OCI-LY1 (cell line): ENCODE measurements around the gene KRTAP10-2.

ENCODE experiments used
- EZH2 ChIP-seq: fragments of 200-600 bp; sonication (generic), shearing (Covaris generic); IDR thresholded peaks from 2 replicates; pipeline ENCODE4 v1.8.0; 2017; ENCODE audit warnings: borderline replicate concordance, mixed run types, mild to moderate bottlenecking, antibody characterized with exemption, low read length, moderate library complexity, mixed read lengths
- TF ChIP-seq, protein P1 (sequence below): fragments of 200-600 bp; sonication (generic), shearing (Covaris generic); IDR thresholded peaks from 2 replicates; pipeline ENCODE4 v1.5.1; 2017; ENCODE audit warnings: mild to moderate bottlenecking, antibody characterized with exemption, low read length, moderate library complexity, mixed read lengths

DNA sequence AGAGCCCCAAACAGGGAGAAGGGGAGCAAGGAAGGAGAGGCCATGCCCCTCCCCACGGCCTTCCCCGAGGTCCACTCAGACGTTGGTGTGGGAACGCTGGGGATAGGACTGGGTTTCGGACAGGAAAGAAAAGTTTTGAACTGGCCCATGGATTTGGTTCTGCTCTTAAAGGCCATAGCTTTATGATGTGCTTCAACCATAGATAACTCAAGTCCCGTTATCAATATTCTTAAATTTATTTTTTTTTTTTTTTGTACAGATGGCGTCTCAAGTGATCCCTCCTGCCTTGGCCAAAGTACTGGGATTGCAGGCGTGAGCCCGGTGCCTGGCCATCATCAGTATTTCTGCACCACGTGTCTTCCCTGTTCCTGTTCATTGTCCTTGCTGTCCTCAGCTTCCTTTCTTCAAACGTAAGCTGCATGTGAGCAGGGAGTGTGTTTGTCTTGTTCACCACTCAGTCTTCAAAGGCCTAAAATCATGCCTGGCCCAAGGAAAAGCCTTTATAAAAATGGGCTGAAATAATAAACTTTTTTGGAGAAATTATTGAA lies 10.5 kb downstream of the KRTAP10-2 start:
- no peak for TF ChIP-seq EZH2
- TF ChIP-seq, protein P1, sequence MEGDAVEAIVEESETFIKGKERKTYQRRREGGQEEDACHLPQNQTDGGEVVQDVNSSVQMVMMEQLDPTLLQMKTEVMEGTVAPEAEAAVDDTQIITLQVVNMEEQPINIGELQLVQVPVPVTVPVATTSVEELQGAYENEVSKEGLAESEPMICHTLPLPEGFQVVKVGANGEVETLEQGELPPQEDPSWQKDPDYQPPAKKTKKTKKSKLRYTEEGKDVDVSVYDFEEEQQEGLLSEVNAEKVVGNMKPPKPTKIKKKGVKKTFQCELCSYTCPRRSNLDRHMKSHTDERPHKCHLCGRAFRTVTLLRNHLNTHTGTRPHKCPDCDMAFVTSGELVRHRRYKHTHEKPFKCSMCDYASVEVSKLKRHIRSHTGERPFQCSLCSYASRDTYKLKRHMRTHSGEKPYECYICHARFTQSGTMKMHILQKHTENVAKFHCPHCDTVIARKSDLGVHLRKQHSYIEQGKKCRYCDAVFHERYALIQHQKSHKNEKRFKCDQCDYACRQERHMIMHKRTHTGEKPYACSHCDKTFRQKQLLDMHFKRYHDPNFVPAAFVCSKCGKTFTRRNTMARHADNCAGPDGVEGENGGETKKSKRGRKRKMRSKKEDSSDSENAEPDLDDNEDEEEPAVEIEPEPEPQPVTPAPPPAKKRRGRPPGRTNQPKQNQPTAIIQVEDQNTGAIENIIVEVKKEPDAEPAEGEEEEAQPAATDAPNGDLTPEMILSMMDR, result no peak
